Activated T-cell treated with anti-CD3 and anti-CD28 coated beads for 24 hours (primary cell): Measurements from ENCODE around the gene KLHL13.
"Not testable (repeated sequence)": the region's sequence is repeated elsewhere in the genome, so short reads cannot be mapped to it uniquely, and the experiment has no call there.

Experiments used
- DNase-seq: peaks from one replicate; pipeline ENCODE4 v3.0.0-alpha.2; 2020; ENCODE audit warnings: low read depth

KLHL13 gene

DNA sequence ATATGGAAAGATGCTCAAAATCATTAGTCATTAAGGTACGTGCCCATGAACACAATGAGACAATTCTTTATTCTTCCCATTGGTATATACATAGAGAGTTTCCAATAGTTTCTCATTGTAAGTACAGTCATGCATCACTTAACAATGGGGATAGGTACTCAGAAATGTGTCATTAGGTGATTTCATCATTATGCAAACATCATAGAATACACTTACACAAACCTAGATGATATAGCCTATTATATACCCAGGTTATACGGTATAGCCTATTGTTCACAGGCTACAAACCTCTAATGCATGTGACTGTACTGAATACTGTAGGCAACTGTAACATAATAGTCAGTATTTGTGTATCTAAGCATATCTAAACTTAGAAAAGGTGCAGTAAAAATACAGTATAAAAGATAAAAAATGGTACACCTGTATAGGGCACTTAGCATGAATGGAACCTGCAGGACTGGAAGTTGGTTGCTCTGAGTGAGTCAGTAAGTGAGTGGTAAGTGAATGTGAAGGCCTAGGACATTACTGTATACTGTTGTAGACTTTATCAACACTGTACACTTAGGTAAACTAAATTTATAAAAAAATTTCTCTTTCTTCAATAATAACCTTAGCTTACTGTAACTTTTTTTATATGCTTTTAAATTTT, 49.6 kb downstream of the KLHL13 start:
- DNase-seq, result no peak

DNA sequence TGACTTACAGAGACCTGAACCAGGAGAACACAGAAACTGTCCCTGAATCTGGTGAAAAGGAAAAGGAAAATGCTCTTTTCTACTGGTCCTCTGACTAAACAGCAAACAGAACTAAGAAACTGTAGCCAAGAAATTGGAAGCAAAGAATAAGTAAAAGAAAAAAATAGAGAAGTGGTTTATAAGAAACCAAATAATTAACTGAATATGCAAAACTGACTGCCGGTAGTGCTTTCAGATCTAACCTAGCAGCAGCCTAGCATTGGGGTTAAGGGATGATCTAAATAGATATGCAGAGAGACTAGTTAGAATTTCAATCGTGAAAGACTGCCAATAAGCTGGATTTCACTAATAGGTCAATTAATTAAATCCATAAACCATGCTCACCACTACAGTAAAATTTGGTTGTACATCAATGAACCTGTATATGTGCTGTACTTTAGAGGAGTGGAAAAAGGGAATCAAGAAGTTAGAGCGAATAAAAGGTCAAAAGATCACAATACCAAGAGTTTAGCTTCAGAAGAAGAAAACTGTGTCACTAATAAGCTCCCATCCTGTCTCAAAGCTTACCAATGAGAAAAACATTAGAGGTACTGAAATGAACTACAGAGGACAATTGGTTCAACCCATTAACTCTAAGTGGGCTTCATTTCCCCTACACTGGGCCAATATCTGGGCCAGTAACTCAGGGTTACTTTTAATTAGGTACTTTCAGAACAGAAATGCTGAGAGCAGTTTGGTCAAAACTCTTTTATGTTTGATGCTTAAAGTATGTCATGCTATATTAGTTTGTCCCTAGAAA, 53.6 kb downstream of the KLHL13 start:
- no peak for DNase-seq

DNA sequence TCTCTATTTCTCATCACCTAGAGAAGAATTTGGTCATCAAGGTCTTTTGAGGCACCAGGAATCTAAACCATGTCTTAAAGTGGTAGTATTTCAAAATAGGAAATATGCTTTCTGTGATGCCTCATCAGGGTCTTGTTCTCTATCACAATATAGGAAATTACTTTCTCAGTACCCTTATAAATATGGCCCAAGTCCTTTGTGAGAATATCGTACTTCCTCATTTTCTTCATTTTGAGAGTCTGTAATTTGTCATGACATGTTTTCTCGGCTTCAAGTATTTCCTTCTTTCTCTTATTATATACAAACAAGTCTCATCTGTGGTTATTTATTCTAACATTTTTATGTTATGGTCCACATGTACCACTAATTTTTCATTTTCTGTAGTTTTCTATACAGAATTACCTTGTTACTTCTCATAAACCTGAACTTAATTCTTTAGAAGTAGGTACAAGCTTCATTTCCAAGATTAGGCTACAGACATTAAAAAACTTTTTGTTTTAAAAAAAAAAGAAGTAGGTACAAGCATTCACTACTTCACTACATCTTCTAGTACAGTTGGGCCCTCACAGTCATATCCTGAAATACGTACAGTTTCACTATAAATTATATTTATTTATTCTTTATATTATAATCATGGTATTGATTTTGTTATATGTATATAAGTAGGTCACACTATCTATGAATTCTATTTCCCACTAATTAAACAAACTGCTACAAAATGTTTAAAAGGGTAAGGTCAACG, 54.4 kb downstream of the KLHL13 start:
- no peak for DNase-seq

DNA sequence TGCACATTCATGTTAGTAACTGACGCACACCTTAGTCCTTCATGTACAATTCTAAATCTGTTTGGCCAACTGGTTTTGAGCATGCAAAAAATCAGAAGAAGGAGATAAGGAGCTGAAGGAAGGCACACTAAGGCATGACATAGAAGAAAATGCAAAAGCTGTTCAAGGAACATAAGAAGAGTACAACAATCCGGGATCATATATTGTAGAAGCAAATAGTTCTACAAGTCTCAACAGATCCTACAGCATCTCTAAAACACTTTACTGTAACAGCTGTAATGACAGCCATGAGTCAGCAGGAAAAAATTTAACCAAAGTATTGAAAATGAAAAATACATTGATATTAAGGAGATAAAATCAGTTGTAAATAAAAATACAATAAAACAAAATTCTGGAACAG, 57.7 kb downstream of the KLHL13 start:
- no peak for DNase-seq

DNA sequence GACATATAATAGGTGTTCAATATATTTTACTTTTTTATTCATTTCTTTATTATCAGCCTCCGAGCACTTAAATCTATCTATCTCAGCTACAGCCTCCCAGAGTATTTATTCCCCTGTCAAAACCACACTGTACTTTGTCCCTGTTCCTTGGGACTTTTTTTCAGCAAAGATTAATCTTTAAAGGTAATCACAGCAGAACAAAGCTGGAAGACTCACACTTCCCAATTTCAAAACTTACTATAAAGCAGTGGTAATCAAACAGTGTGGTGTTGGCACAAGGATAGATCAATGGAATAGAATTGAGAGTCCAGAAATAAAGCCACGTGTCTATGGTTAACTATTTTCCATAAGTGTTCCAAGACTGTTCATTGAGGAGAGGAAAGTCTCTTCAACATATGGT, 59.7 kb downstream of the KLHL13 start:
- DNase-seq, result no peak

DNA sequence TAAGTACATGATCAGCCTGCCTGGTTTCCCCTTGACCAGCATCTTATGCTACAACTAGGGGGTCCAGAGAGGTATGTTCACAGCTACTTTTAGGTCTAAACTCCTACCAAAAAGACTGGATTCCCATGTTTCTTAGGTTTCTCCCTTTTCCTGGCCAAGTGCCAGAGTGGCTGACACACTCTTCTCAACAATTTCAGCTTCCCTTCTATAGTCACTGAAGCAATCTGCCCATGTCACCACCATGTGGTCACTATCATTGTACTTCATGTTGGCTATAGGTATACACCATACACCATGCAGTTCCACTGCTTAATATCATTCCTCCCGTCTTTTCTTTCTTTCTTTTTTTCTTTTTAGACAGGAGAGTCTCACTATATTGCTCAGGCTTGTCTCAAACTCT, 66.9 kb downstream of the KLHL13 start:
- DNase-seq, result no peak

DNA sequence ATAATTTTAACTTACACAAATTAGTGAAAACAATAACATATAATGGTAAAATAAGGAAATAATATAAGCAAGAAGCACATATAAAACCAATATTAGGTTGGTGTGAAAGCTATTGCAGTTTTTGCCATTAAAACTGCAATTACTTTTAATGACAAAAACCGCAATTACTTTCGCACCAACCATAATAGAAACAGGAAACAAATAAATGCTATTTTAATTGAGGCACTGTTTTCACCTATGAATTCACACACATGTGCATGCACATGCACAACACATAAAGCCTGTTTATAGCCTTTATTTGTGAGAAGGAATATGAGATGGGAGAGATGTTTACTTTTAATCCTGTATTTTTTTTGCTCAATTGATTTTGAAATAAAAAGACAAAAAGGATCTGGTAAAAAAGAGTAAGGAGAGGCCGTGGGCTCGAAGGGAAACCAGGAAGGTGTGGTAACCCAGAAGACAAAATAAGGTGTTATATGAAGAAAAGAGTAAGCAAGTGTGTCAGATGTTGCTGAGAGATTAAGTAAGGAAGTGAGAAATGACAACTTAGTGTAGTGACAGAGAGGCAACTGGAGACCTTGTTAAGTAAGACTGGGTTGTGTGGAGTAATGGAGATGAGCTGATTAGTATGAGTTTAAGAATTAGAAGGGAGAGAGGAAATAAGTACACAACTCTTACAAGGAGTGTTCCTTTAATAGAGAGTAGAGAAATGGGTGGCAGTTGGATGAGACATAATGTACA, 69.0 kb downstream of the KLHL13 start:
- DNase-seq, result no peak

DNA sequence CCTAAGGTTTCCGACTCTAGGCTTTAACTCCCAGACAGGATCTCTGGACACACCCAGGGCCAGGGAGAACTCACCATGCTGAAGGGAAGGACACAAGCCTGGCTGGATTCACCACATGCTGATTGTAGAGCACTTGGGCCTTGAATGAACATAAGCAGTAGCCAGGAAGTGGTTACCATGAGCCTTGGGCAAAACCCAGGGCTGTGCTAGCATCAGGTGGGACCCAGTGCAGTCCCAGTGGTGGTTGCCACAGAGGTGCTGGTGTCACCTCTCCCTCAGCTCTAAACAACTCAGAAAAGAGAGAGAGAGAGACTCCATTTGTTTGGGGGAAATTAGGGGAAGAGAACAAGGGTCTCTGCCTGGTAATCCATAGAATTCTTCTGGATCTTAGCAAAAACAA, 77.0 kb downstream of the KLHL13 start:
- no peak for DNase-seq

DNA sequence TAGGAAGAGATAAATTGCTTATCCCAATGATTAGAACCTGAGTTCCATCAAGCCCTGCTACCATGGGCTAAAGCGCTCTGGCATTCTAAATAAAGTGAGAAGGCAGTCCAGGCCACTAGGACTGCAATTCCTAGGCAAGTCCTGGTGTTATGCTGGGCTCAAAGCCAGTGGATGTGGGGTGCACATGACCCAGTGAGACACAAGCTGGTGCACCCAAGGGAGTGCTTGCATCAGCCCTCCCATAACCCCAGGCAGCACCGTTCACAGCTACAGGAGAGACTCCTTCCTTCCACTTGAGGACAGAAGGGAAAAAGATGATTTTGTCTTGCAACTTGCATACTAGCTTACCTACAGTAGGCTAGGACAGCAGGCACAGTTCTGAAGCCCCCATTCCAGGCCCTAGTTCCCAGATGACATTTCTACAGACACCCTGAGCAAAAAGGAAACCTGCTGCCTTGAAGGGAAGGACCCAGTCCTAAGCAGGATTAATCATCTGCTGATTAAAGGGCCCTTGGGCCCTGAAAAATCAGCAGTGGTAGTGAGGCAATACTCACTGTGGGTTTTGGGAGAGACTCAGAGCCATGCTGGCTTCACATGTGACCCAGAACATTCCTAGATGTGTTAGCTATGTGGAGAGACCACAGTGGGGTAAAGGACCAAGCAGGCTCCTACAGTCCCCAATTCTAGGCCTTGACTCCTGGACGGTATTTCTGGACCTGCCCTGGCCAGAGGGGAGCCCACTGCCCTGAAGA, 77.8 kb downstream of the KLHL13 start:
- DNase-seq, result no peak

DNA sequence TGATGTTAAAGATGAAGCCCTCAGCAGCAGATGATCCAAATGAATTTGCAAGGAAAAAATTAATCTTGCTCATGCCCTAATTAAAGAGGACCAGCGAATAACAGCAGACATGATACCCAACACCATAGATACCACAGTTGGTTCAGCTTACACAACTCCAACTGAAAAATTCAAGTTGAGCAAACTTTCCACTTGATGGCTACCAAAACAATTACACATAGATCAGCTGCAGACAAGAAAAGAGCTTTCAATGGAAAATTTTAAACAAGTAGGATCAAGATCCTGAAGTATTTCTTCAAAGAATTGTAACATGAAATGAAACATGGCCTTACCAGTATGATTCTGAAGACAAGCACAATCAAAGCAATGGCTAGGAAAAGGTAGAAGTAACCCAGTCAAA, 90.0 kb downstream of the KLHL13 start:
- DNase-seq, result no peak

DNA sequence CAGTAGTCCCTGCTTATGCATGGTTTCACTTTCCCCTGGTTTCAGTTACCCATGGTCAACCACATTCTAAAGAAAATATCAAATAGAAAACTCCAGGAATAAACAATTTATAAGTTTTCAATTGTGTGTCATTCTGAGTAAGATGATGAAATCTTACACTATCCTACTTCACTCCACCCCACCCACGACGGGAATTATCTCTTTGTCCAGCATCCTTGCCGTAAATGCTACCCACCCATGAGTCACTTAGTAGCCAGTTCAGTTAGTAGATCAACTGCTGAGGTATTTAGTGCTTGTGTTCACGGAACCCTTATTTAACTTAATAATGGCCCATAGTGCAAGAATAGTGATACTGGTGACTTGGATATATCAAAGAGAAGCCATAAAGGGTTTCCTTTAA, 91.4 kb downstream of the KLHL13 start:
- no peak for DNase-seq

DNA sequence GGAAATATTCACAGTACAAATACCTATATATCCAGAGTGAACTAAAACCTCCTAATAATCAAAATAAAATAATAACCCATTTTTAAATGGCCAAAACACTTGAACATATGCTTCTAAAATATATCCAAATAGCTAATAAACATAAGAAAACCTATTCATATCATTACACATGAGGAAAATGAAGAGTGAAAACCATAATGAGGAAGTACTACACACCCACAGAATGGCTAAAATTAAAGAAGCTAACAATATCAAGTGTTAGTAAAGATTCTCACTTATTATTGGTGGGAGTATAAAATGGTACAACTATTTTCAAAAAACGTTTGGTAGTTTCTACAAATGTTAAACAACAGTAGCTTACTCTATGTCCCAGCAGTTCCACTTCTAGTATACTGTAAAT, 92.1 kb downstream of the KLHL13 start:
- DNase-seq, result no peak

DNA sequence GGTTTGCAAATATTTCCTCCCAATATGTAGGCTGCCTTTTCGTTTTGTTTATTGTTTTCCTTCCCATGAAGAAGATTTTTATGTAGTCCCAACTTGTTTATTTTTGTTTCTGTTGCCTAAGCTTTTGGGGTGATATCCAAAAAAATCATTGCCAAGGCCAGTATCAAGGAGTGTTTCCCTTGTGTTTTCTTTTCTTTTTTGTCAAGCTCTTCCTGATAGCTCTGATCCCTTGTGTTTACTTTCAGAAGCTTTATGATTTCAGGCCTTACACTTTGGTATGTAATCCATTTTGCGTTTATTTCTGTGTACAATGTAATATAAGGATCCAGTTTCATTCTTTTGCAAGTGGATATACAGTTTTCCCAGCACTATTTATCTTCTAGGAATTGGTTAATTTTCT, 93.9 kb downstream of the KLHL13 start:
- no peak for DNase-seq

DNA sequence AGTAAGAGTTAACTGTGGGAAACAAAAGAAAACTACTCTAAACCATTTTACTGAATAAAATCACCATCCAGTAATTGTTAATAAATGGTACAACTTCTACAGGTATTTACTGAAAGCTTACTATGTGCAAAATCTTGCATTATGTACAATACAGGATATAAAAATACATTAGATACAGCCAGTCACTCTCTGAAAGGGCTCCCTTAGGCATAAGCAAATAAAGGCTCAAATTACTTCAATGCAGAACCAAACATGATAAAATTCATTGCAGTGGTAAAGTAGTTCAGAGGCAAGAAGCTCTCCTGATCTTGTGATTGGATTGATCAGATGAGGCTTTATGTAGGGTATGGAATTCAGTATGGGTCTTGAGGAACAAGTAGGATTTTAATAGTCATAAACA, 100.2 kb downstream of the KLHL13 start:
- DNase-seq, result no peak

DNA sequence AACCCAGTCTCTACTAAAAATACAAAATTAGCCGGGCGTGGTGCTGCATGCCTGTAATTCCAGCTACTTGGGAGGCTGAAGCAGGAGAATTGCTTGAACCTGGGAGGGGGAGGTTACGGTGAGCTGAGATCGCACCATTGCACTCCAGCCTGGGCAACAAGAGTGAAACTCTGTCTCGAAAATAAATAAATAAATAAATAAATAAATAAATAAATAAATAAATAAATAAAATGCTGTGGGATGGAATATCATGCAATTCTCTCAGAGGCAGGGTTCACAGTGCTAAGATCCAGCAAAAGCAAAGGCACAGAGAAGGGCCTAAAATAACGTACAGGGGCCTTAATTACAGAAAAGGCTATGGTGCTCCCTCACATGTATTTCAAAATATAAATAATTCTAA, 114.2 kb downstream of the KLHL13 start:
- DNase-seq, result not testable (repeated sequence)

DNA sequence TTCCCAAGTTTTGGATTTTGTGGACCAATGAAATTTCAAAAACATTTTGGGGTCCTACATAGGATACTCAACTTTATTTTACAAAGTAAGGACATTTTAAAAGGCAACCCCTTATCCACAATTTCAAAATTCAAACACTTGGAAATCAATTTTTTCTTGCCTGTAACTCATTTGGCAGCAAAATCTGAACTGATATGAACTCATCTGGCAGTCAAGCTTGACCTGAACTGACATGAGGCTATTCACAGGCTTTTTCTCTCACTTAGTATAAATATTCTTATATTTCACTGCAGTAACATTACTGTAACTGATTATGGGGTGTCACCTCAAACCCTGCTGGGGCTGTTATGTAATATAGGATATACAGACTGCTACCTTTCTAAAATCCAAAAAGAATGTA, 116.1 kb downstream of the KLHL13 start:
- DNase-seq, result no peak

DNA sequence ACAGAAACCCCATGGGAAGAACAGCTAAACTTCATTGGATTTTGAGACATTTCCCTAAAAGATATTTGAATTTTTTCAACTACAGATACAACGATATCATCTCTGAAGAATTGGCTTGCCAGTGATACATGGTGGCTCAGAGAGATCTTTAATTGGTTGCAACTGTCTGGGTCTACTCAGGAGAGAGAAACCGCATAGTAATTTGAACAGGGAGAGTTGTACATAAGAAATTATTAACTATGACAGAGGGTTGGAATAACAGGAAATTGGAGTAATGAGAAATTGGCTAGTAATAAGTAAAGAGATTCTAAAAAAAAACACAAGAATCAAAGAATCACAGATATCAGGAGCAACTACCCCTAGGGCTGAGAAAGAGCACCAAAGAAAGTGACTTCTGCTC, 118.4 kb downstream of the KLHL13 start:
- DNase-seq, result no peak

DNA sequence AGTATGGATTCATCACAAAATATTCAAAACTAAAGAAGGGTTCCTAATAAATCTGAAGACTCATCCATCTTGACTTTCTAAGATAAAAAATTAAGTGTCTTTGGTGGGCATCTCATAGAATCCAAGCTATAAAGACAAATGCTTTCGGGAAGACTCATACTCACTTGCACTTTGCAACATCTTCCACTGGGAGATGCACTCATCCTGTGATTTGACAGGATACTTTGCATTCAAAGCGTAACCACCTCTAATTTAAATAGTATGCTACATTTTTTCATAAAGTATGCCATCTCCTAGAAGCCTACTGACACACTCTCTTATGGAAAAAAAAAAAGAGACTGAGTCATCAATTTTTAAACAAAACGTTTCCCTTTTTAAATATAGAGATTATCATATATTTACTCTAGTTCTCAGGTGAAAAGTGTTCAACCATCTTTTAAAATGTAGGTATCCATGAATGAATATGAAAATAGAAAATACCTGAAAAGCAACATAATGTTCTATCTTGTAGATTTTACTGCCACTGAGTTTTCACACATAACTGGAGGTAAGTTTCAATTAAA, 119.6 kb downstream of the KLHL13 start:
- no peak for DNase-seq

DNA sequence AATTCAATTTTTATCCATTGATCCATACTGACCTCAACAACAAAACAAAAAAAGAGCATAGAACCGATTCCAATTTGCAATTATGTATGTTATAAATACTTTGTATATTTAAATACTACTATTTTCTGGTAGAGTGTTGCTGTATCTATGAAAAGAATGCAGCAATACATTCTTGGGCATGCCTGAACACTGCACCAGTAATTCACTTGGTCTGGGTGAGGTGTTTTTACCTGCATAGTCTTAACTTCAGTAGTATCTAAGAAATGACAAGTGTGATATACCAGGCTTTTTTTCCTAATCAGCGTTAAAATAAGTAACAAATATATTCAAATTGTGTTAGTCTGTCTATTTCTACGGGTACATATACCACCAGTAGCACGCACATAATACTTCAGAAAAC, 120.2 kb downstream of the KLHL13 start:
- no peak for DNase-seq

DNA sequence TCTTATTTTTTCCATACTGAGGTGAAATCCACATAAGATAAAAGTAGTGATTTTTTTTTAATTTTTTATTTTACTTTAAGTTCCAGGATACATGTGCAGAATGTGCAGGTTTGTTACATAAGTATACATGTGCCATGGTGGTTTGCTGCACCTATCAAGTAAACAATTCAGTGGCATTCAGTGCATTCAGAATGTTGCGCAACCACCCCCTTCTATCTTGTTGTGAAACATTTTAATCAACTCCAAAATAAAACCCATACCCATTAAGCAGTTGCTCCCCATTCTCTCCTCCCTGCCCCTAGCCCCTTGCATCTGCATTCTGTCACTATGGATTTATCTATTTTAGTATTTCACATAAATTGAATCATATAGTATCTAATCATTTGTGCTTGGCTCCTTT, 121.2 kb downstream of the KLHL13 start:
- no peak for DNase-seq

DNA sequence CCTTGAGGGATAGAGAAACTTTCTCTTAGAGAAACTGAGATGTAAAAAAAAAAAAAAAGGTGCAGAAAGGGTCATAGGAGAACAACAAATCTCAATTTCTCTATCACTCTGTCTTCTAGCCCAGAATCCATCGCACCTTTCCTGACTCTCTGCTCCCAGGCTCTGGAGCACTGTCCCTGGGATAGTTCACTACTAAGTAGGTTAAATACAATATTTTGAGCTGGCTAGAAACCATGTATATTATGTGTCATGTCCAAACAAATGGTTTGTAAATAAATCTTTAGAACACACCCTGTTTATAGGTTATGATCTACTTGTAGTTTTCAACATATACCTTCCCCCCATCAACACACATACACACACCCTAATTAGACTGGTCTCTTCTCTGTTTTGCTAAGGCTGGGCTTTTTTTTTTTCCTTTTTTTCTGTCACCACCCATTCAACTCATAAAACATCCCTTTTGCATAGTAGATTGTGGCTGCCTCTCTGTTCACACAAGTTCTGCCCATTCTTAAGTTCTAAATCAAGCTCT, 124.4 kb downstream of the KLHL13 start:
- DNase-seq, result no peak
